Measurements from ENCODE around the gene ITM2A.

The ITM2A gene

DNA sequence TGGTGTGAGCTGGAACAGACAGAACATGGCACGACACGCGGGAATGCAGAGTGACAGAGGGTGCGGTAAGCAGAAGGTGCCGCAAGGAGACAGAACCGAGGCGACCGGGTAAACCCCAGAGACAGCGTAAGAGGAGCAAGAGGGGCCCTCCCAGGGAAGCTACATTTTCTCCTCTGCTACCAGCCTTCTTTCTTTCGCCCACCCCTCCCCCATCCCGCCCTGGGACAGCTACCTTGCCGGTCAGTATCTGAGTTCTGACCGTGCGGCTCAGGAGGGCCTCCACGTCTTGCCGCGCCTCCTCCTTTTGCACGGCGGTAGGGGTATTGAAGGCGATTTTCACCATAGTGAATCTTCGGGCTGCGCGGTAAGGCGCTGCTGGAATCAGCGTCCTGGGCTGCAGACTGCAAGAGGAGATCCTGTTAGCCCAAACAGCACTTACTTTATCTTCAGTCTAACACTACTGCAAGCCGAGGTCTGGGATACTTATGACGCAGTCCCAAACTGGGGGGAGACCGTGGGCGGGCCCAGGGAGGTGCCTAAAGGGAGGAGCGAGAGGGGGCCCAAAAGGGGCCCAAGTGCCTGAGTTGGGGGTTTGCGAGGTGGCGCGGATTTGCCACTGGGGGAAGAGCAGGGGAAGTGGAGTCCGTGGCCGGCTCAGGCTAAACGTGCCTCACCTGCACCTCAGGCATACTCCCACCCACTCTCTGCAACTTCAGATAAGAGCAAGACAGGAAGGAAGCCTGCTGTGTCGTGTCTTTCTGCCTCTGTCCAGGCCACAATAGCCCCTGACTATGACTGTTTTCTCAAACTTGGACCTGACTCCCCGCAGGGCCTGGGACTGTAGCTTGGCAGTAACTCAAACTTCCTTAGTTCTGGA, at the start of gene ITM2A:
Gene ITM2A, minus strand, starts transcription at position 462 of the 877 bp plus-strand sequence. Its CDS starts 119 bp downstream, at position 343.
- DNase-seq (ENCODE audit: low spot score) = peak; percentile 1

DNA sequence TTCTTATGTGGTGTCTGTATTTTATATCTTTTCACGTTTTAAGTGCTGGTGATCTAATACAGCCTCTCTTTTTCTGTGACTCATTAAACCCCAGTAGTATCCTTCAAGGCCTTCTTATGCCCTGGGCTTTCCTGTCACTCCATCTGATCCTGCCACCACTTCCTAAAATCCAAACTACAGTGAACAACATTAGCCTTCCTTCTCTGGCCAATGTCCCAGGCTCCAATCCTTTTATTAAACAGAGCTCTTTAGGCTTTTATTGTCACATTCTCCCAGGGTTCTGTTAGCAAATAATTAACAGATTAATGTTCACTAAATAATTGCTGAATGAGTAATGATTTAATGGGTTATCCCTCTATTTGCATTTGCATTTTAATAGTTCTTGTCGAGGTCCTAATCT, 47.9 kb upstream of the ITM2A start:
- DNase-seq (ENCODE audit: low spot score) = no peak

DNA sequence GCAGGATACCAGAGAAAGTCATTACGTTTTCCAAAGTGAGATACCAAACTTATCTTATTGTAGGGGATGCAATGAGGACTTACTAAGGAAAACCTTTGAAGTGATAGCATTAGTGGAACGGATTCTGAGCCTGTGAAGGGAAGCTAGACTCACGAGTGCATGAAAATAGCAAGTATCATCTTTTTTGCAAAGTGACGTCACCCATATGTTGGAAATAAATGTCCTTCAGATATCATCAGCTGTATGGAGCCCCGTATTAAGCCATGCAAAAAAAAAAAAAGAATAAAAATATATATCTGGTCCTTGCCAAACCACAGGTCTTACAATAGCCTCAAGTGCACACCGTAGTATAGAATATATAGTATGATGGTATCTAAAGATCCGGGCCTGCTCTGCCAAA, 46.8 kb upstream of the ITM2A start:
- no peak for DNase-seq (ENCODE audit: low spot score)

DNA sequence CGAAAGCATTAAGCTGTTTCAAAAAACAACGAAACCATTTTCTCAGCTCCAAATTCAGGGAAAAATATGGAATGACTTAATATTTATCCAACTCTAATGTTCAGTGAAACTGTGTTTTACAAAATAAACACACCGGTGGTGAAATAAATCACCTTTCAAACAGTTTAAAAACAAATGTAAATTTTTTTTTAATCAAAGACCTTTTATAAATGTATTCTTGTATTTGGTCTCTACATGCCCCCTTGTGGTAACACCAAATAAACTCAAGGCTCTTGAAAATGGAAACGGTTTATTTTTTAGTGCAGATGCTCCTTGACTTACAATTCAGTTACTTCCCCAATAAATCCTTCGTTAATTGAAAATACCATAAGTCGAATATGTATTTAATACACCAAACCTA, 45.8 kb upstream of the ITM2A start:
- DNase-seq (ENCODE audit: low spot score) = peak; percentile 8

DNA sequence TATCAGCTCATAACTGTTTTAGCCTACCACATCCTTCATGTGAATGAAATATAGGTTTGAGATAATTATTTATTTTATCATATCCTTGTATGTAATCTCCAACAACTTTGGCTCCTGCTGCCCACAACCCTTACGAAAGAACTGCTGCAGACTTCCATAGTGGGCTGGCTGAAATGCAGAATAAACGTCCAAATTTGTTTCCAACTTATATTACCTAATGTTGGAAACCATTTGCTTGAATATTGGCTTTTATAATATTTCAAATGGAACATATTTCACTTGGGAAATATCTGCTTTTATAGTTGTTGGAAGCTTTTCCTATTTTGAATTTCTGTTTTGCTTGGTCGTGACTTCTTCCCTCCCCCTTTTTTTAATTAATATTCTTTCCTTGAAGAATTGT, 45.0 kb upstream of the ITM2A start:
- DNase-seq (ENCODE audit: low spot score) = no peak

DNA sequence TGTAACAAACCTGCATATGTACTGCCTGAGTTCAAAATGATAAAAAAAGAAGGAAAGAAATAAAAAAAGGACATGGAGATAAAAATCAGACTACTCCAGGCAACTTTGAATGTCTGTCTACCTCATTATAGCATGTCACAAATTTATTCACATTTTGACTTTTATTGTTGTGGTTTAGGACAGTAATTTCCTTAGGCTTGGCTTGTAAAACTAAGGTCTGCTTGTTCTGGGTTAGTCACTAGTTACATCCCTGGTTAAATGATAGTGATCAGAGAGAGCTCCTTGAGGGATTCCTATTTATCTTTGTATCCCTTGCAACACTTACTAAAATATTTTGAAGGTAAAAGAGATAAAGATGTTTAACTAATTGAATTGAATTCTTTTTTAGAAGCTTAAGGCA, 42.5 kb upstream of the ITM2A start:
- no peak for DNase-seq (ENCODE audit: low spot score)

DNA sequence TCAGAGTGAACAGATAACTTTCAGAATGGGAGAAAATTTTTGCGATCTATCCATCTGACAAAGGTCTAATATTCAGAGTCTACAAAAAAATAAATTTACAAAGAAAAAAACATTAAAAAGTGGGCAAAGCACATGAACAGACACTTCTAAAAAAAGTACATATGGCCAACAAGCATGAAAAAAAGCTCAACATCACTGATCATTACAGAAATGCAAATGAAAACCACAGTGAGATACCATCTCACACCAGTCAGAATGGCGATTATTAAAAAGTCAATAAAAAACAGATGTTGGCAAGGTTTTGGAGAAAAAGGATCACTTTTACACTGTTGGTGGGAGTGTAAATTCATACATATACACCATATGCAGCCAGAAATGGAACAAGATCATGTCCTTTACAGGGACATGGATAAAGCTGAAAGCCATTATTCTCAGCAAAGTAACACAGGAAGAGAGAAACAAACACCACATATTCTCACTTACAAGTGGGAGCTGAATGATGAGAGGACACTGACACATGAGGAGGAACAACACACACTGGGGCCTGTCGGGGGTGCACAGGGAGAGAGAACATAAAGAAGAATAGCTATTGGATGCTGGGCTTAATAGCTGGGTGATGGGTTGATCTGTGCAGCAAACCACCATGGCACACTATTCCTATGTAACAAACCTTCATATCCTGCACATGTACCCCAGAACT, 41.6 kb upstream of the ITM2A start:
- no peak for DNase-seq (ENCODE audit: low spot score)

DNA sequence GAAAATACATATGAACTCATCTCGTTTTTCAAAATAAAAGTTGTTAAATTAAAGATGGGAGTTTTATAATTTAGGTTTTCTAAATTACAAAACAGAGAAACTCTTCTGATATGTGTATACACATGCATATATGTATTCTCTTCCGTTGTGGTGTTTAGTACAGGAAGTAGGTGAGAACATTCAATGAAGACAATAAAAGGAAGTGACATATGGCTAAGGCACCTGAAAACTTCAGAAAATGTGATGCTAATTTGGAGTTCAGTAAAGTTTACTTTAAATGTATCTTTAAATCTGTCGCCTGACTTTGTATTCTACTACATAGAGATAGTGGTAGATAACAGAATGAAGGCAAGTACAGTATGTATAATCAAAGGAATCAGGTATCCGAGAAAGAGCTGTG, 33.5 kb upstream of the ITM2A start:
- no peak for DNase-seq (ENCODE audit: low spot score)

DNA sequence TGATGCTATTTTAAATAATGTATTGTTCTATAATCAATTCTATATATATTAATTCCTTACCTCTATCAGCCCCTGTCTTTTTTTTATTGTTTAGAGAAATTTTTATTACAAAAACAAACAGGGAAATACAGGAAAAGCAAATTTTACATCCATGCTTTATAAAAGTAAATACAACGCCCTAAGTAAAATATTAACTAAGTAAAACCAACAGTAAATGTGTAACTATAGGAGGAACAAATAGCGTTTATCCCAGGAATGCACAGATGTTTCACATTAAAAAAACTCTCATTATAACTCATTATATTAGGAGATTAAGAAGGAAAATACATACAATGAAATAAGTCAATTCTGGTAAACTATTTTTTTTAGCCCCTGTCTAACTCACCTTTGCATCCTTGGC, 8.2 kb upstream of the ITM2A start:
- no peak for DNase-seq (ENCODE audit: low spot score)

DNA sequence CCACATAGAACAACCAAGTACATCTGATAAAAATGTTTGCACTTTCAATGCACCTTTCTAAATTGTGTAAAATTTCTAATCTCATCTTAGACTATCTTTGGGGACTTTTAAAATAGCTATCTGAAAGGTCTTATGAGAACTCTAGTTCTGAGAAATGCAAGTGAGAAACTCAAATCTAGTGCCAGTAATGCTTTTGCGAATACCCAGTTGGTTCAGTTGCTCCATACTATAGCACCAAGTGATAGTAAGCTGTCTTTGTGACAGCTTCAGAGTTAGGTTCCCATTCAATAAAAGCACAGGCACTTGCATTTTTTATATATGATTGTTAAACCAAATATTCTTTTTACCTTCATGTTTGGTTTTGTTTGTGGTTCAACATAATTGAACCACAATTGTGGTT, 4.5 kb upstream of the ITM2A start:
- DNase-seq (ENCODE audit: low spot score) = no peak

DNA sequence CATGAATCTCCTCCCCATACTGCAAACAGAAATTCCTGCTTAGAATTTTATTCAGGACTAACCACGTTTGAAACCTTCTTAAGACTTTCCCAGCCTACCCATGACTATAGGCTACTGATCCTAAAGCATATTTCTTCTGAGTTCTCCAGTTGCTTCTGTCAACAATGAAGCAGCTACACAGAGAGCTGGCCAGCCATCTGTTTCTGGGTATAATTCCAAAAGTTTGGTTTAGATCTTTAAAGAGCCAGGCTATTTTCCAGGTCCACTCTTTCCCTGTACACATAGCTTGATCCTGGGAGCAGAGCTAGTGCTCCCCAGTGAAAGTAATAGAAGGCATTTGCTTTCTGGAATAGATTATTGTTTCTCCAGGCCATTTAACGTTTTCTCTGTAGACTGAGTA, 4.0 kb upstream of the ITM2A start:
- no peak for DNase-seq (ENCODE audit: low spot score)

DNA sequence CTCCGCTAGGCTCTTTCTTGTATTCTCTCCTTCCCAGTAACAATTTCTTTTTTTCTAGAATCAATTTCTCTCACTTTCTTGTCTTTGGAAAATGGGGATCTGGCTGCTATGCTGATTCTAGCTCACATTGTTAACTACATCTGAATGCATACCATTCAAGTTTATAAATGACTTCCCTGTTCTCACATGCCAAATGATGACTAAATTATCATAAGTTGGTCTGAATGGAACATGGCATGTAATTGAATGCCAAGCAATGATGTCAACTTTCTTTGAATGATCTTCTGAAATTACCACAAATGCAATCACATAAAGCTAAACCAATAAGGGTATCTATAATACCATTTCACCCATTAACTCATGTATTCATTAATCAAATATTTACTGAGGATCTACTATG, 2.7 kb upstream of the ITM2A start:
- no peak for DNase-seq (ENCODE audit: low spot score)

DNA sequence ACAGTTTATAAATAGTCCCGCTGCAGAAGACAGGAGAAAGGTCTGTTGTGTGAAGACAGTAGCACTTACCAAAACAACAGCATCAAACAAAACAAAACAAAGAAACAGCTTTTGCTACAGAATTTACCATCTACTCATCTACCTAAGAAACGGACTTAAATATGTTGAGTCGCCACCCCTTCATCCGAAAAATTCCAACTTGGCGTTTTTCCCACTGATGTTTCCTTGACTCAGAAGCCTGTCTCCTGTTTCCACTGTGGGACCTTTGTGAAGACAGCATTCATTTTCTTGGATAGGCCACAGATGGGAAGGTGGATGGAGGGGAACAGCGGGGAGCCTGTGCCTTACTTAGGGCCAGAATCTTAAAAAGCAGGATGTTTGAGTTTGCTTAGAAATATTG, 1.3 kb upstream of the ITM2A start:
- DNase-seq (ENCODE audit: low spot score) = no peak

DNA sequence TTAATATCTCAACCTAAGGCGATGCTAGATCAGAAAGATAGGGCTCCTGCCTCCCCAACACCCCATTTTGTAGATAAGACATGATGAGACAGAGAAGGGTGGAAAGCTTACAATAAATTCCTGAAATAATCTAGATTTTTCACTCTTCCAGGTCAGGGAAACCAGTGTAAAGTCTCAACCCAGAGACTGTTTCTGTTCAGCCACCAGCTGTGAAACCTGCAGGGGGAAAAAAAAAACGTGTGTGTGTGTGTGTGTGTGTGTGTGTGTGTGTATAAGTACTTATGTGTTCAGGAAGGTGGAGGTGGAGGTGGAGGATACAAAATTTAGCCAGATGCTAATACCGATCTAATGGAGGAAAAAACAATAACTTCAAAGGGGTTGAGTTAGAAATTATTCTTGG, 773 bp upstream of the ITM2A start:
- no peak for DNase-seq (ENCODE audit: low spot score)

DNA sequence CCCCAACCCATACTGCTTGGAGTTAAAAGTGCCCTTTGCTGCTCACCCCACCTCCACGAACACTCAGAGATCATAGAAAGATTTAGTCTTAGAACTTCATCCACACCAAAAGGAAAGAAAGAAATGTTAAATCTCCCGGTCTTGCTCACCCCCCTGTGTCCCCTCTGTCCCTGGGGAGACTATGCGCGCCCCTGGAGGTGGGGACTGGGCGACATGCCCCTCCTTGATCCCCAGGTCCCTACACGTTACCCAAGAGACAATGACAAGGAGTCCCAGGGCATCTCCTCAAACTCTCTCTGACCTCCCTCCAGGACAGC, 620 bp downstream of the ITM2A start:
- no peak for DNase-seq (ENCODE audit: low spot score)

DNA sequence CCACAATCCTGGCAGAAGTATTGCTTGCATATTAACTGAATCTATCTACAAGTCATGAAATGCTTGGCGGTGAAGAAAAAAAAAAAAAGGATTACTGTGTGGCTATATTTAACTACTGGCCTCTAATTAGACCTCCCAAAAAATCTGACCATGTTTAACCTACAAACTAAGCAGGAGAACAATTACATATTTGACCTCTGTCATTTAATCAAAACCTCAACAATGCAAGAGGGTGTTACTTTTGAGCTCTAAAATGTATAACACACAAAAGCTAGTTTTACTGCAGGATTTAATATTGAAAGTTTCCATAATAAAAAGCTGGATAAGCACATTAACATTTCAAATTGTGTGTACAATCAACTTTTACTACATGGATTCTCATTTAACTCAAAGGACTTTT, 1.5 kb downstream of the ITM2A start:
- no peak for DNase-seq (ENCODE audit: low spot score)

DNA sequence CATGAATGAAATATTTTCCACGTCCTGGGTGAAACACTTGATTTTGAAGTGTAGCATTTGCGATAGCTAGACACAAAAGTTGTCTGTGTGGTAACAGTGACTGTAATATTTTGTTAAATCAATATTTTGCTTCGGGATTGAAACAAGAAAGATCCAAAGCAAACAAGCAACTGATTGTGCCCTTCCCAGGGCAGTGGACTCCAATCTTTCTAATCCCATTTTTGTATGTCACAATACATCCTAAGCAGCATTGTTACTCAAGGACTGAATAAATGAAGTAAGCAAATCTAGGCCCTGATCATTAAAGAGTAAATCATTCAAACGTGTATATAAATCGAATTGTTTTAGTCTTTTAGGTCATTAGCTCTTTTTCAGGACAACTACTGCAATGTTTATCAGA, 2.8 kb downstream of the ITM2A start:
- DNase-seq (ENCODE audit: low spot score) = no peak

DNA sequence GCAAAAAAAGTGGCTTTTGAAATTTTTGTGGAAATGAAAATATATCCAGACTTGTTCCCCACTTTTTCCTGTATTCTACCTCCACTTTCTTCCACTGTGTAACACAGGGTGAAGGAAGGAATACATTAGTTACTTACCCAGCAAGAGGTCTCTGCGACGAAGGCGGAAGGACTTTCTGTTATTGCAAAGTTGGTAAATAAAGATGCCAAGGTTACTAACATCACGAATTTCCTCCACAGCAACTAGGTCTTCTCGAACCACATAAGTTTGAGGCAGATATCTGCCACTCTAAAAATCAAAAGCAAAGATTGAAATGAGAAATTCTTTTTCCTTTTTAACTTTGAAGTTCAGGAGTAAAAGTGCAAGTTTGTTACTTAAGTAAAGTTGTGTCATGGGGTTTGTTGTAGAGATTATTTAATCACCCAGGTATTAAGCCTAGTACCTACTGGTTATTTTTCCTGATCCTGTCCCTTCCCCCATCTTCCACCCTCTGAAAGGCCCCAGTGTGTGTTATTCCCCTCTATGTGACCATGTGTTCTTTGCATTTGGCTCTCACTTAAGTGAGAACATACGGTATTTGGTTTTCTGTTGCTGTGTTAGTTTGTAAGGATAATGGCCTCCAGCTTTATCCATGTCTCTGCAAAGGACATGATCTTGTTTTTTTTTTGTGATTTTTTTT, 5.8 kb downstream of the ITM2A start:
- no peak for DNase-seq (ENCODE audit: low spot score)

DNA sequence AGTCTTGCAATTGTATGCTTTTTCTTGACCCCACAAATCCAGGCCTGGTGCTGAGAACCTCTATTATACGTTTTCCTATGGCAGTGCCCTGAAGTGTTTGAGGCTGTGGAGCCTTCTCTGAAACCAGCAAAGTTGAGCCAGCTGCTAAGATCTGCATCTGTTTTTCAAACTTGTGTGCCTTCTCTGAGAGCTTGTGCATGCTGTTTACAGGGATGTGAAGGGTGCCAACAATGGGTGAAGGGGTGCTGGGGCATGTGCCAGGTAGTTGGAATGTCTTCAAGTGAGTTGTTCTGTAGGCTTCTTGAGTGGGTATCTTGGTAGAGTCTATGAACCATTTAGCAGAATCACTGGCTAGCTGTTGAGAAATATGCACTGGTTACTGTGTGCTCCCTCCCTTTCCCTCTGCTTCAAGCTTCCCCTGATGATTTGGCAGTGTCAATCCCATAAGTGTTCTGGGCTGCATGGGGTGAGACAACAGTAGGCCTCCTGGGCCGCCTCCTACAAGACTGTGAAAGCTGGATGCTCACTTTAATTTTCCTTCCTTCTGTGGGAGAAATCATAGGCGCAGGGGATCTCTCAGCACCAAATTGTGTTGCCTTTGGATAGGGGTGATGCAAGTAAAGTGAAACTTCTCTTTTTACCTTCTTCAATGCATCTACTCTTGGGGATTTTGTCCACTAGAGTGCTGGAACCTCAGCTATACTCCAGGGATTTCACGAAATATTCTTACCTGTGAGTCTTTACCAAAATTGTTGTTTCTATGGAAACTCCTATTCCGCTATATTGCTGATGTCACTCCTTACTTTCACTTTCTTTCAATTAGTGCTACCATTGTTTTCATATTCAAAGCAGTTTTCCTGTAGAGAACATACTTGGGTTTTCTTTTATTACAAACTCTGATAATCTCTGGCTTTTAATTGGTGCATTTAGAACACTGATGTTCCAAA, 30.0 kb downstream of the ITM2A start:
- DNase-seq (ENCODE audit: low spot score) = no peak

DNA sequence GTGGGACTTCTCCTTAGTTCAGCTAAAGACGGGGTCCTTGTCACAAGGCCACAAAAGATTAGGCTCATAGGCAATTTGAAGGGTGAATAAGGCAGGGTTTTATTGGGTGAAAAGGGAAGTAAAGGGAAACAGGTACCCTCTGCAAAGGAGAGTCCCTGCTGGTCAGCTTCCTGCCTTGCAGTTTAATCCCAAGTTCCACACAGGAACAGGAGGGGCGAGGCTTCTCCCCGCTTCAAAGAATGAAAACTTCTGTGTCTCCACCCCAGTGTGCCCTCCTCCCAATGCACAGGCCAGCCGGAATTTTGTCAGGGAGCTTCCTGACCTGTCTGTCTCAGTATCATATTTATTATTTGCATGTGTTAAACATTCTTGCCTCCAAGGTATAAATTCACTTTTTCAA, 37.1 kb downstream of the ITM2A start:
- no peak for DNase-seq (ENCODE audit: low spot score)

DNA sequence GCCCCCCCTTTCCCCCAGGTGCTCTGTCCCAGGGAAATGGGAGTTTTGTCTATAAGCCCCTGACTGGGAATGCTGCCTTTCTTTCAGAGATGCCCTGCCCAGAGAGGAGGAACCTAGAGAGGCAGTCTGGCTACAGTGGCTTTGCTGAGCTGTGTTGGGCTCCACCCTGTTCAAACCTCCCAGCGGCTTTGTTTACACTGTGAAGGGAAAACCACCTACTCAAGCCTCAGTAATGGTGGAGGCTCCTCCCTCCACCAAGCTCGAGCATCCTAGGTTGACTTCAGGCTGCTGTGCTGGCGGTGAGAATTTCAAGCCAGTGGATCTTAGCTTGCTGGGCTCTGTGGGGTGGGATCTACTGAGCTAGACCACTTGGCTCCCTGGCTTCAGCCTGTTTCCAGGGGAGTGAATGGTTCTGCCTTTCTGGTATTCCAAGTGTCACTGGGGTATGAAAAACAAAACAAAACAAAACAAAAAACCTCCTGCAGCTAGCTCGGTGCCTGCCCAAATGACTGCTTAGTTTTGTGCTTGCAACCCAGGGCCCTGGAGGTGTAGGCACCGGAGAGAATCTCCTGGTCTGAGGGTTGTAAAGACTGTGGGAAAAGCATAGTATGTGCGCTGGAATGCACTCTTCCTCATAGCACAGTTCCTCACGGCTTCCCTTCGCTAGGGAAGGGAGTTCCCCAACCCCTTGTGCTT, 41.7 kb downstream of the ITM2A start:
- DNase-seq (ENCODE audit: low spot score) = no peak
